ENCODE data around the gene PDE6H.

Gene PDE6H

DNA sequence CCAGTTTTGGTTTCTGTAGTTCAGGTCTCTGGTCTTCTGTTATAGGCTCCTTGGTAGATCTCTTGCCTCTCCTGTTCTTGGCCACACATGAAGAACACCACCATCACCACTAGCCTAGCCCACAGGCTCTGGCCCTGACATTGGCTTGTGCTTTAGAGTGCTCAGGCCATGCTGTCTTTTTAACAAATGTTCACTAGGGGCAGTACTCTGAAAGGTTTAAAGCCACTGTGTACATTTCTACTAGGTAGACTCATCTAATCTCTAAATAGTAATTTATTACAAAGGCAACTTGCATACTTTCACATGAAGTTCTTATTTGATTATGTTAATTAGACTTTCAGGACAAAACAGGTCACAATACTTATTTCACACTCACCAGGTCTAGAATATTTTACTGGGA lies 38.3 kb downstream of the PDE6H start:
- DNase-seq = no peak

DNA sequence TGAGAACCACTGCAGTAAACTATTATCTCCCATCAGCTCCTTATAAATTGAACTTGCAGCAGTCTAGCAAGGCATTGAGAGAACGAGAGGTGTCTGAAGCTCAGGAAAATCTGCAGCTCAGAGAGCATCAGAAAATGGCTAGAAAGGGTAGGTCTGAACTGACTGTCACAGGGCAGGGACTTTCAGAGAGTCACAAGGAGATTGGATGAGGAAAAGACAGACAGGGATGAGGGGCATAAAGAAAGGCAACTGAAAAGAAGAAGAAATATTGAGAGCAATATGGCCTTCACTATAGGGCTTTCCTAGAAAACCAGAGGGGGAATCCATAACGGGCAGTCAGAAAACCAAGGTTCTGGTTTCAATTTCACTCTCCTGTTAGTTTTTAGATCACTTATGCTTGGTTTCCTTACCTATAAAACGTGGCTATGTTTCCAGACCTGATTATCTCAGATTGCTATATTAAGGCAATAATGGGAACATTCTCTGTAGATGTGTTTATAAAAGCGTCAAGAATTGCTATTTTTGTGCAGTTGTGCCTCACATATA lies 40.9 kb downstream of the PDE6H start:
- DNase-seq = no peak

DNA sequence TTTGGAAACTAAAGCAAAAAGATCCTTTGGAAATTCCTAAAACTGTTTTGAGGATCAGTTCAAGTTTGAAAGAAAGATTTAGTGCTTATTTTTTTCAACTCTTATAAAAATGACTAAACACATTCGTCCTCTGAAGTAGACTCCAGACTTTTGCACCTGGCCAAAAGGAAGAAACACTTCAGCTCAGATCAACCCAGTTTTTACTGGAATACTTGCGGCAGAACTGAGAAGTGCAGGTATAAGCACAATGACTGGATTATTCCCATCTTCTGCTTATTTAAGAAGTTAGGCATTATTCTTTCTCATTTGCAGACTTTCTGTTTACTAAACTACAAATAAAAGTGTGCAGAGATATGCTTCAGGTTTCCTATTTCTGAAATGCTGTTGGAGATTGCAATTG lies 41.9 kb downstream of the PDE6H start:
- no peak for DNase-seq

DNA sequence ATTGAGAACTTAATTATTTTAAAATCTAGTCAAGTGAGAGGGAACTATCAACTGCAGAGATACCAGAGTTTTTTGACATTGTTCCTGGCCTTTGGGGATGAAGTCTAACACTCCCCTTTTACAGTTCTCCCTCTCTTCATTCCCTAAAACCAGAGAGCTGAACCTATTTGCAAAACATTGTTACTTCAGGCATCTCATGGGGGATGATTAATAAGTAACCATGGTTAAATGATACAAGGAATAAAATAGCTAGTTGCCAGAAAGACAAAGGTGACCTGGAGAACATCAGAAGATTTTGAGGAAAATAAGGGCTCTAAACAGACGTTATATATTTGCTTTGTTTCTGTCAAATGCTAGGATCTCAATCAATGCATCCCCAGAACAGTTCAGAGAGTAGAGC lies 42.3 kb downstream of the PDE6H start:
- DNase-seq = no peak

DNA sequence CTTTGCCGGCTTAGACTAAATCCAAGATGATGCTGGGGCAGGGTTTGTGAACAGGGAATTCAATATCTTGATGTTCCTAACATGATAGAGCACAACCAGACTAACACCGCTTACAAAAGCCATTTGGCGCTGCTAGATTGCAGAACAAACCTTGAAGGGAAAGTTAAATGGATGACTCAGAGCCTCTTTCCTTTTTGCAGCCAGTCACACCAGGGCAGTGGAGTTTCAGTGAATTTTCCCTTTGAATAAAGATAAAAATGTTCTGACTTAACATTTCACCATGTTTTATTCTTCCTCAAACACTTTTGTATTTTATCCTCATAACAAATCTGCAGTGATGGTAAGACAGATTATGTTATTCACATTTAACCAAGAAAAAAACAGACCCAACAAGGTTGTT lies 47.3 kb downstream of the PDE6H start:
- no peak for DNase-seq
